Posterior vena cava (tissue), 2 donors: ENCODE measurements around the gene COL4A2. TPM values are rescaled to one million over a fixed set of nuclear protein-coding genes. Genes with fewer than 3 reads are reported as not detected.

ENCODE experiments used
- DNase-seq: peaks from one replicate; pipeline ENCODE4 v3.0.0-alpha.2; 2020; ENCODE audit warnings: low spot score
- intact Hi-C, 2 donors: fragments of 100-400 bp; cut with DNase I; formaldehyde crosslinking; loops; one replicate each; pipeline versions ENCODE4 v1.14.1 to v1.14.2; 2022 to 2023
- total RNA-seq, 2 donors: library from RNA; stranded (reverse); fragmentation: NEBNext Ultra II Directional; extraction: Animal tissue kit (Norgen Biotek cat#: 25700); gene quantifications; one replicate each; pipeline ENCODE4 v1.2.1, GENCODE V29; 2021
- donor health status: DM: yes; HTN: yes; CAD: no.
- donor health status: DM: yes; HTN: yes; CAD: no.

The COL4A2 gene
- total RNA-seq, 2 donors from 2014 or later = 816 to 963 TPM

GRCh38 chr13:110269509-110270185 lies 37.4 kb upstream of the COL4A2 start:
- DNase-seq = no peak

GRCh38 chr13:110270507-110270906 lies 36.6 kb upstream of the COL4A2 start:
- DNase-seq = no peak
- intact Hi-C loops = no loop called here

More at GRCh38 chr13:110269509-110270185, 37.4 kb upstream of the COL4A2 start:
- intact Hi-C loops = no loop called here

GRCh38 chr13:110271313-110271712 lies 35.8 kb upstream of the COL4A2 start:
- no peak for DNase-seq
- intact Hi-C loops = no loop called here

- intact Hi-C loops = no loop called here
- no peak for DNase-seq
Observed at GRCh38 chr13:110272227-110272626, 34.9 kb upstream of the COL4A2 start.

- DNase-seq = no peak
- intact Hi-C loops = no loop called here
Observed at GRCh38 chr13:110272651-110273050, 34.4 kb upstream of the COL4A2 start.

GRCh38 chr13:110273254-110273653 lies 33.8 kb upstream of the COL4A2 start:
- DNase-seq = no peak
- intact Hi-C loops = no loop called here

- intact Hi-C loops = no loop called here
- DNase-seq = no peak
Observed at GRCh38 chr13:110274687-110275086, 32.4 kb upstream of the COL4A2 start.

GRCh38 chr13:110275931-110276552 lies 31.0 kb upstream of the COL4A2 start:
- intact Hi-C loops = no loop called here
- DNase-seq = no peak

- intact Hi-C loops = no loop called here
- no peak for DNase-seq
Observed at GRCh38 chr13:110276553-110276950, 30.5 kb upstream of the COL4A2 start.

GRCh38 chr13:110277357-110277975 lies 29.6 kb upstream of the COL4A2 start:
- intact Hi-C loops = no loop called here
- no peak for DNase-seq

GRCh38 chr13:110278859-110279258 lies 28.2 kb upstream of the COL4A2 start:
- intact Hi-C loops = no loop called here
- no peak for DNase-seq

- intact Hi-C loops = no loop called here
- no peak for DNase-seq
Observed at GRCh38 chr13:110279684-110280083, 27.4 kb upstream of the COL4A2 start.

- intact Hi-C loops = no loop called here
- DNase-seq = no peak
Observed at GRCh38 chr13:110280231-110280813, 26.8 kb upstream of the COL4A2 start.

GRCh38 chr13:110280985-110281688 lies 25.9 kb upstream of the COL4A2 start:
- intact Hi-C loops = no loop called here
- DNase-seq = no peak

GRCh38 chr13:110281736-110282135 lies 25.3 kb upstream of the COL4A2 start:
- no peak for DNase-seq
- intact Hi-C loops = no loop called here

GRCh38 chr13:110282316-110282841 lies 24.7 kb upstream of the COL4A2 start:
- DNase-seq = no peak
- intact Hi-C loops = no loop called here

GRCh38 chr13:110283736-110284517 lies 23.2 kb upstream of the COL4A2 start:
- DNase-seq = no peak
- intact Hi-C loops = no loop called here

GRCh38 chr13:110284779-110285484 lies 22.2 kb upstream of the COL4A2 start:
- intact Hi-C loops = no loop called here
- DNase-seq = no peak
